OCI-LY1 (cell line): ENCODE data around the gene GSDME.

Experiments
- CTCF ChIP-seq: fragments of 200-600 bp; sonication (generic), shearing (Covaris generic); IDR thresholded peaks from 2 replicates; pipeline ENCODE4 v1.5.1; 2017; ENCODE audit warnings: mild to moderate bottlenecking, antibody characterized with exemption, low read length, moderate library complexity, mixed read lengths
- EZH2 ChIP-seq: fragments of 200-600 bp; sonication (generic), shearing (Covaris generic); IDR thresholded peaks from 2 replicates; pipeline ENCODE4 v1.8.0; 2017; ENCODE audit warnings: borderline replicate concordance, mixed run types, mild to moderate bottlenecking, antibody characterized with exemption, low read length, moderate library complexity, mixed read lengths

GRCh38 chr7:24738577-24738976 is 18.7 kb downstream of the GSDME start:
- TF ChIP-seq EZH2 (no peak), CTCF (no peak)
